ENCODE results near the gene EHBP1L1. TPM values are rescaled to one million over a fixed set of nuclear protein-coding genes. Genes with fewer than 3 reads are reported as not detected.

EHBP1L1 gene
- total and polyA plus RNA-seq, 9 donors: 21.7 to 63.0 (median 40.3) TPM

- no peak for DNase-seq
- intact Hi-C loops (cut with DNase I): no loop called here
- Histone ChIP-seq H3K27me3 (no peaks in the 10 kb centered on the region), H3K36me3 (no peaks in the 10 kb centered on the region), H3K27ac (no peak overlapping the region), H3K4me3 (no peak overlapping the region), H3K4me1 (ENCODE audit: insufficient read depth) (no peaks in the 10 kb centered on the region), H3K9me3 (no peaks in the 10 kb centered on the region)
- 88 to 93% (median 89%) methylated on average over 16 of the region's 16 CpGs for WGBS, 3 donors
- TF ChIP-seq CTCF (IDR thresholded peaks at IDR 0.05) (no peak), EP300 (IDR thresholded peaks at IDR 0.05) (no peak)
These were observed 46.2 kb downstream of the EHBP1L1 start for GRCh38 chr11:65622011-65622410.

- no peaks in the 10 kb centered on the region for H3K9me3 ChIP-seq
- intact Hi-C loops (cut with DNase I): no loop called here
- no peaks in the 10 kb centered on the region for H3K27me3 ChIP-seq
- no peak overlapping the region for H3K4me3 ChIP-seq
- no peaks in the 10 kb centered on the region for H3K4me1 ChIP-seq (ENCODE audit: insufficient read depth)
- no peaks in the 10 kb centered on the region for H3K36me3 ChIP-seq
- DNase-seq: no peak
- no peak for TF ChIP-seq EP300 (IDR thresholded peaks at IDR 0.05)
- TF ChIP-seq CTCF (IDR thresholded peaks at IDR 0.05): no peak
- no peak for TF ChIP-seq POLR2A (IDR thresholded peaks at IDR 0.05)
- H3K27ac ChIP-seq: no peak overlapping the region
- WGBS, 3 donors: 88 to 91% (median 90%) methylated on average over 14 of the region's 14 CpGs
These were observed 47.3 kb downstream of the EHBP1L1 start for GRCh38 chr11:65623177-65623576.

- H3K27ac ChIP-seq: no peak overlapping the region
- DNase-seq: no peak
- H3K4me3 ChIP-seq: no peak overlapping the region
- H3K4me1 ChIP-seq (ENCODE audit: insufficient read depth): no peaks in the 10 kb centered on the region
- H3K36me3 ChIP-seq: no peaks in the 10 kb centered on the region
- WGBS, 3 donors: 88 to 90% (median 90%) methylated on average over 25 of the region's 25 CpGs
- no peaks in the 10 kb centered on the region for H3K27me3 ChIP-seq
- intact Hi-C loops (cut with DNase I): no loop called here
- no peaks in the 10 kb centered on the region for H3K9me3 ChIP-seq
- TF ChIP-seq POLR2A (IDR thresholded peaks at IDR 0.05): no peak
These were observed 48.2 kb downstream of the EHBP1L1 start for GRCh38 chr11:65623852-65624616.

GRCh38 chr11:65624931-65625627 lies 49.2 kb downstream of the EHBP1L1 start:
- Histone ChIP-seq H3K27ac (no peak overlapping the region), H3K4me1 (ENCODE audit: insufficient read depth) (no peaks in the 10 kb centered on the region), H3K4me3 (no peak overlapping the region), H3K36me3 (no peaks in the 10 kb centered on the region), H3K27me3 (no peaks in the 10 kb centered on the region), H3K9me3 (no peaks in the 10 kb centered on the region)
- DNase-seq: no peak
- WGBS, 3 donors: 80 to 84% (median 82%) methylated on average over 29 to 30 of the region's 30 CpGs
- TF ChIP-seq POLR2A (IDR thresholded peaks at IDR 0.05) (no peak), CTCF (IDR thresholded peaks at IDR 0.05) (no peak), EP300 (IDR thresholded peaks at IDR 0.05) (no peak)
- intact Hi-C loops (cut with DNase I): no loop called here

Measured in ovary (tissue), 9 donors.